Pancreas (tissue), 10 donors: Measurements from ENCODE around the gene RAD23A. TPM values are rescaled to one million over a fixed set of nuclear protein-coding genes. Genes with fewer than 3 reads are reported as not detected.

Experiments
- ATAC-seq, 4 donors: fragments of 200-7000 bp; cut with Tn5 transposase; one replicate each; pipeline versions ENCODE4 v1.8.0 to v1.9.1; 2020; ENCODE audit warnings: mild to moderate bottlenecking in 4 of 4, moderate library complexity in 4 of 4
- DNase-seq, 6 donors: peaks; one replicate each; pipeline ENCODE4 v3.0.0-alpha.2; 2020
- FAIRE-seq: peaks from 2 replicates; lab custom pipeline; 2012; peaks lifted over from hg19 to GRCh38; lab: Jason Lieb, UNC
- H3K27ac ChIP-seq, 4 donors: fragments of 200-600 bp; sonication (generic); 1 replicate in 3 of 4; 2 replicates in 1 of 4; pipeline versions ENCODE4 v1.5.0 to v1.8.0; 2020
- H3K27me3 ChIP-seq, 4 donors: fragments of 200-600 bp; one replicate each; pipeline ENCODE4 v1.8.0; 2021
- H3K36me3 ChIP-seq, 3 donors: fragments of 200-600 bp; sonication (generic) in 1 of 3; one replicate each; pipeline versions ENCODE4 v1.5.0 to v1.8.0; 2020 to 2021
- H3K4me1 ChIP-seq, 3 donors: fragments of 200-600 bp; one replicate each; pipeline ENCODE4 v1.8.0; 2021
- H3K4me3 ChIP-seq, 4 donors: fragments of 200-600 bp; sonication (generic) in 2 of 4; one replicate each; pipeline versions ENCODE4 v1.5.0 to v1.8.0; 2020 to 2021
- H3K9me3 ChIP-seq, 4 donors: fragments of 200-600 bp; one replicate each; pipeline ENCODE4 v1.8.0; 2021
- WGBS, 2 donors: extraction: QIAGEN DNeasy Blood & Tissue Kit; methylation state at CpG; one replicate each; pipeline ENCODE4 v1.1.7; 2013; 5-methylcytosine and 5-hydroxymethylcytosine counted together
- intact Hi-C, 3 donors: fragments of 100-400 bp; cut with DNase I; formaldehyde crosslinking; loops; one replicate each; pipeline versions ENCODE4 v1.11.1 to v1.14.2; 2022
- polyA plus RNA-seq, 2 donors: library from polyadenylated mRNA; stranded (reverse); fragments of 200-250 nt; gene quantifications; one replicate each; pipeline ENCODE4 v1.2.3, GENCODE V29; 2013
- total RNA-seq, 6 donors: library from RNA; stranded (reverse); fragmentation: NEBNext Ultra II Directional in 4 of 6; extraction: Animal tissue kit (Norgen Biotek cat#: 25700) in 4 of 6; gene quantifications; one replicate each; pipeline versions ENCODE4 v1.2.1 to v1.2.4, GENCODE V29; 2021 to 2023
- TF ChIP-seq, protein P1 (sequence below), 4 donors: fragments of 200-600 bp; sonication (generic) in 3 of 4; IDR thresholded peaks; one replicate each; pipeline versions ENCODE4 v1.5.0 to v1.8.0; 2021; ENCODE audit warnings: antibody characterized with exemption in 4 of 4
- donor health status: healthy with polysubstance abuse.
- donor health status: DM: no; HTN: no; CAD: no; lungs with moderate emphysema.
- donor health status: DM: no; HTN: no; CAD: no.
- donor health status: control.
- donor health status: control.
- donor health status: Bipolar disorder and iron deficiency.
- donor health status: DM: yes; HTN: yes; CAD: no.
- donor health status: DM: no; HTN: no; CAD: no.
- donor health status: DM: no; HTN: no; CAD: no.
- donor health status: DM: yes; HTN: yes; CAD: no.

The RAD23A gene
- total and polyA plus RNA-seq, 8 donors, result 35.0 to 99.1 (median 46.8) TPM

DNA sequence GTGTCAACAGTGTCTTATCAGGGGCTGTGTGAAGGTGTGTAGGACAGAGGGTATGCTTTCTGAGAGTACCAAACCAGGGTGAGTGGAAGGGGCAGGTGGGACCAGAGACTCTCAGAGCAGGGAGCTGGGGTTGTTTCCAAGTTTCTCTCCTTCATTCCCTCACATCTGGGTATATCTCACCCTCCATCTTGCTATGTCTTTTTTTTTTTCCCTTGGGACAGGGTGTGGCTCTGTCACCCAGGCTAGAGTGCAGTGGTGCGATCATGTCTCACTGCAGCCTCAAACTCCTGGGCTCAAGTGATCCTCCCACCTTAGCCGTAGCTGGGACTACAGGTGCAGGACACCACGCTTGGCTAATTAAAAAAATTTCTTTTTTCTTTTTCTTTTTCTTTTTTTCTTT lies 34.3 kb downstream of the RAD23A start:
- Histone ChIP-seq H3K4me1 (peaks cover 0 to 1% (median 0%) of the 10 kb centered on the region in 3 donors), H3K9me3 (no peaks in the 10 kb centered on the region), H3K36me3 (no peaks in the 10 kb centered on the region), H3K27ac (no peak overlapping the region), H3K27me3 (no peaks in the 10 kb centered on the region), H3K4me3 (no peak overlapping the region)
- DNase-seq (no peak), ATAC-seq (no peak), FAIRE-seq (no peak)
- 88 to 96% methylated on average over 3 of the region's 3 CpGs for WGBS, 2 donors
- TF ChIP-seq, protein P1, sequence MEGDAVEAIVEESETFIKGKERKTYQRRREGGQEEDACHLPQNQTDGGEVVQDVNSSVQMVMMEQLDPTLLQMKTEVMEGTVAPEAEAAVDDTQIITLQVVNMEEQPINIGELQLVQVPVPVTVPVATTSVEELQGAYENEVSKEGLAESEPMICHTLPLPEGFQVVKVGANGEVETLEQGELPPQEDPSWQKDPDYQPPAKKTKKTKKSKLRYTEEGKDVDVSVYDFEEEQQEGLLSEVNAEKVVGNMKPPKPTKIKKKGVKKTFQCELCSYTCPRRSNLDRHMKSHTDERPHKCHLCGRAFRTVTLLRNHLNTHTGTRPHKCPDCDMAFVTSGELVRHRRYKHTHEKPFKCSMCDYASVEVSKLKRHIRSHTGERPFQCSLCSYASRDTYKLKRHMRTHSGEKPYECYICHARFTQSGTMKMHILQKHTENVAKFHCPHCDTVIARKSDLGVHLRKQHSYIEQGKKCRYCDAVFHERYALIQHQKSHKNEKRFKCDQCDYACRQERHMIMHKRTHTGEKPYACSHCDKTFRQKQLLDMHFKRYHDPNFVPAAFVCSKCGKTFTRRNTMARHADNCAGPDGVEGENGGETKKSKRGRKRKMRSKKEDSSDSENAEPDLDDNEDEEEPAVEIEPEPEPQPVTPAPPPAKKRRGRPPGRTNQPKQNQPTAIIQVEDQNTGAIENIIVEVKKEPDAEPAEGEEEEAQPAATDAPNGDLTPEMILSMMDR (IDR thresholded peaks at IDR 0.05), result no peak
- intact Hi-C loops, result loop anchor here in 2 of 3 donors (5.0 to 10.0 kb wide), 5 partner anchors 82 to 285 kb away; no protein-coding TSS in a partner anchor

DNA sequence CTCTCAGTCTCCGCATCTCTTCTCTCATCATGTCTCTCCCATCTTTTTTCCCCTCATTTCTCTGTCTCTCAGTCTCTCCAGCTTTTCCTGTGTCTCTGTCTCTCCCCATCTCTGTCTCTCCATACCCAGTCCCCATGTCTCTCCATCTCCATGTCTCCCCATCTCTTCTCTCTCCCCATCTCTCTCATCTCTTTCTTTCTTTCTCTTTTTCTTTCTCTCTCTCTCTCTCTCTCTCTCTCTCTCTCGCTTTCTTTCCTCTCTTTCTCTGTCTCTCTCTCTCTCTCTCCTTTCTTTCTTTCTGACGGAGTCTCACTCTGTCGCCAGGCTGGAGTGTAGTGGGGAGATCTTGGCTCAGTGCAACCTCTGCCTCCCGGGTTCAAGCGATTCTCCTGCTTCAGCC lies 37.0 kb downstream of the RAD23A start:
- Histone ChIP-seq H3K9me3 (no peaks in the 10 kb centered on the region), H3K36me3 (no peaks in the 10 kb centered on the region), H3K4me1 (peaks cover 0 to 3% (median 0%) of the 10 kb centered on the region in 3 donors), H3K27ac (no peak overlapping the region), H3K4me3 (no peak overlapping the region), H3K27me3 (no peaks in the 10 kb centered on the region)
- ATAC-seq, result no peak
- intact Hi-C loops, result loop anchor here in 2 of 3 donors (5.0 to 10.0 kb wide), 3 partner anchors 80 to 280 kb away; no protein-coding TSS in a partner anchor
- no peak for FAIRE-seq
- WGBS, 2 donors, result 67 to 81% methylated on average over 6 of the region's 6 CpGs
- TF ChIP-seq, protein P1 (IDR thresholded peaks at IDR 0.05), result no peak
- no peak for DNase-seq

DNA sequence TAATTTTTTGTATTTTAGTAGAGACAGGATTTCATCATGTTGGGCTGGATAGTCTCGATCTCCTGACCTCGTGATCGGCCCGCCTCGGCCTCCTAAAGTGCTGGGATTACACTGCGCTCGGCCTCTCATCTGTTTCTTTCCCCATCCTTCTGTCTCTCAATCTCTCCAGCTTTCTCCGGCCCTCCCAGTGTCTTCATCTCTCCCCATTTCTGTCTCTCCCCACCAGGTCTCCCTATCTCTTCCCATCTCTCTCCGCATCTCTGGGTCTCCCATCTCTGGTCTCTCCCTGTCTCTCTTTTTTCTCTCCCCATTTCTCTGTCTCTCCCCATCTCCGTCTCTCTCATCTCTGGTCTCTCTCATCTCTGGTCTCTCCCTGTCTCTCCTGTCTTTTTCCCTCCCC lies 37.4 kb downstream of the RAD23A start:
- 23 to 37% methylated on average over 10 of the region's 10 CpGs for WGBS, 2 donors
- H3K9me3 ChIP-seq, result no peaks in the 10 kb centered on the region
- intact Hi-C loops, result loop anchor here in 2 of 3 donors (5.0 to 10.0 kb wide), 3 partner anchors 79 to 279 kb away; no protein-coding TSS in a partner anchor
- no peak overlapping the region for H3K27ac ChIP-seq
- no peaks in the 10 kb centered on the region for H3K27me3 ChIP-seq
- DNase-seq (no peak), FAIRE-seq (no peak), ATAC-seq (no peak)
- peak overlapping the region in 1 of 4 donors; percentile 26 for H3K4me3 ChIP-seq
- peaks cover 0 to 3% (median 0%) of the 10 kb centered on the region in 3 donors for H3K4me1 ChIP-seq
- H3K36me3 ChIP-seq, result no peaks in the 10 kb centered on the region
- TF ChIP-seq, protein P1 (IDR thresholded peaks at IDR 0.05), result no peak

DNA sequence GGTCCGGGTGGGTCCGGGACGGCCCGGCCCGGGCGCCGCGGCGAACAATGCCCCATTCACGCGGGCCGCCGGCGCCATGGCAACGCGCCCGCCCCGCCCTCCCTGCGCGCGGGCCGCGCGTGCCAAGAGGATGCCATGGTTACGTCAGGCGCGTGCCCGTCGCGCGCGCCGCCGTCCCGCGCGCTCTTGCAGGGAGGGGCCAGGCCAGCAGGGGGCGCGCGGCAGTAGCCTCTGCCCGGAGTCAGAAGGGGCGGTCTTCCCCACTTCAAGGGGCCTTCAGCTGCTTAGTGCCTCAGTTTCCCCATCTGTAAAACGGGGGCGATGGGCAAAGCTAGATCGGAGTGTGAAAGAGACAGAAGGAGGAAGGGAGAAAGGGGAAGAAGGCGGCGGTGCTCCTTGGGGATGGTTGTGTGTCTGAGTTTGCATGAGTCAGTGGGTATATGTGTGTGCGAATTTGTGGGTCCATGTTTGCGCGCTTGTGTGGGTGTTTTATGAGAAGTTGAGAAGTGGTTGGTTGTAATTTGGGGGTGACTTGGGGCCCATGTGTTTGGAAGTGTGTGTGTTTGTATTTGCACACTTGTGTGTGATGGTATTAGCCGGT lies 38.0 kb downstream of the RAD23A start:
- no peaks in the 10 kb centered on the region for H3K36me3 ChIP-seq
- DNase-seq (peak; percentile 65 to 95 (median 87)), ATAC-seq (peak; percentile 91 to 95 (median 91)), FAIRE-seq (no peak)
- peaks cover 0 to 3% (median 0%) of the 10 kb centered on the region in 3 donors for H3K4me1 ChIP-seq
- no peaks in the 10 kb centered on the region for H3K9me3 ChIP-seq
- H3K4me3 ChIP-seq, result peak overlapping the region in 1 of 4 donors; percentile 26
- intact Hi-C loops, result loop anchor here in 2 of 3 donors (5.0 to 10.0 kb wide), 3 partner anchors 79 to 279 kb away; no protein-coding TSS in a partner anchor
- 8 to 11% methylated on average over 35 to 51 of the region's 51 CpGs for WGBS, 2 donors
- no peaks in the 10 kb centered on the region for H3K27me3 ChIP-seq
- TF ChIP-seq, protein P1 (IDR thresholded peaks at IDR 0.05), result peak; percentile 86 to 95 (median 94)
- H3K27ac ChIP-seq, result no peak overlapping the region
